Calu3 (cell line): ENCODE data around the gene HJV. TPM values are rescaled to one million over a fixed set of nuclear protein-coding genes. Genes with fewer than 3 reads are reported as not detected.

Source experiments
- BruUV-seq: library from RNA; stranded (reverse); fragments of 400-500 nt; replicated peaks from 2 replicates; lab custom pipeline; 2021; lab: Mats Ljungman, UMichigan
- CTCF ChIA-PET: fragments of 300-600 bp; sonication (Branson Sonifier 250); formaldehyde crosslinking; loops from one replicate; lab custom pipeline; 2022; ENCODE audit warnings: antibody characterized with exemption; lab: Charles Lee
- DNase-seq: peaks from one replicate; pipeline ENCODE4 v3.0.0; 2022
- H3K27ac Mint-ChIP-seq: one replicate; pipeline ENCODE4 v1.8.0; 2022; ENCODE audit warnings: mixed read lengths; ENCODE audit not compliant: unreplicated experiment
- H3K27me3 Mint-ChIP-seq: one replicate; pipeline ENCODE4 v1.8.0; 2022; ENCODE audit warnings: mixed read lengths; ENCODE audit not compliant: unreplicated experiment
- H3K36me3 Mint-ChIP-seq: one replicate; pipeline ENCODE4 v1.8.0; 2022; ENCODE audit warnings: mild to moderate bottlenecking, moderate library complexity, mixed read lengths; ENCODE audit not compliant: insufficient read depth, unreplicated experiment
- H3K4me1 Mint-ChIP-seq: one replicate; pipeline ENCODE4 v1.8.0; 2022; ENCODE audit warnings: mild to moderate bottlenecking, low read depth, mixed read lengths; ENCODE audit not compliant: unreplicated experiment
- H3K4me3 Mint-ChIP-seq: one replicate; pipeline ENCODE4 v1.8.0; 2022; ENCODE audit warnings: mild to moderate bottlenecking, low read depth, moderate library complexity, mixed read lengths; ENCODE audit not compliant: unreplicated experiment
- H3K9me3 Mint-ChIP-seq: one replicate; pipeline ENCODE4 v1.8.0; 2022; ENCODE audit warnings: low read depth, mixed read lengths; ENCODE audit not compliant: unreplicated experiment
- CTCF ChIP-seq: fragments of 200-600 bp; IDR thresholded peaks from one replicate; pipeline ENCODE4 v1.8.0; 2022; ENCODE audit warnings: antibody characterized with exemption; ENCODE audit not compliant: unreplicated experiment
- intact Hi-C: fragments of 100-400 bp; cut with micrococcal nuclease; formaldehyde crosslinking; loops from one replicate; pipeline ENCODE4 v1.10.0; 2022; ENCODE audit not compliant: unreplicated experiment
- total RNA-seq: library from RNA; stranded (reverse); gene quantifications from 2 replicates; pipeline ENCODE4 v1.2.3, GENCODE V29; 2022

HJV gene
- total RNA-seq, 1 experiment from 2014 or later, result not detected

GRCh38 chr1:146036965-146037646 is 15.6 kb upstream of the HJV start:
- CTCF ChIA-PET, result interaction anchor here (1.0 to 2.6 kb wide), 6 partner anchors 10 to 145 kb away, joined by 3 to 12 read pairs (median 4); partner anchors contain the start of gene RBM8A

DNA sequence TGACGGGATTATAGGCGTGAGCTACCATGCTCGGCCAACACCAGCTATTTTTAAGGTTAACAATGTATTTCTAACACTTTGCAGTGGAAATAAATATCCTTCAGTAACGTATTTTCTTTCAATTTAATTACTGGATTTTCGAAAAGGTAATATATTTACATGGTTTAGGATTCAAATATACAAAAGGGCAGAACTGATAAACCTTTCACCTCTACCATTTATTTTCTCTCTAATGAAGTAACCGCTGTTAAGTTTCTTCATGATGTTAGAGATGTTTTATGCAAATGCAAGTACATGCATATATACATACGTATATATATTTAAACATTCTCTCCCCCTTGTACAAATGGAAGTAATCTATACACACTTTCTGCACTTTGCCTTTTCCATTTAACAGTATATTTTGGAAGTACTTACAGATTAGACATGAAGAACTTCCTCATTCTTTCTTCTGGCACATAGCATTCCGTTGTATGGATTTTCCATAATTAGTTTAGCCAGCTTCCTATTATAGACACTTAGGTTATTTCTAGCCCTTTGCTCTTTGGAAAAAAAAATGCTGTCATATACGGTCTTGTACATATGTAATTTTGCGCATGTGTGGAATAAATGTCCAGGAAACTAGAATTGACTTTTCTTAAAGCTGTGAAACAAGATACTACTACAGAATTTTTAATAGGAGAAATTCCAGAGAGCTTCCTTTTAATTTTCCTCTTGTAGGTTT is 14.9 kb upstream of the HJV start:
- intact Hi-C loops, result no loop called here
- Mint-ChIP-seq H3K27me3 (peaks cover 11% of the 10 kb centered on the region), H3K36me3 (peaks cover 50% of the 10 kb centered on the region), H3K4me3 (peak overlapping the region; percentile 89), H3K4me1 (peaks cover 31% of the 10 kb centered on the region), H3K27ac (peak overlapping the region; percentile 98), H3K9me3 (no peaks in the 10 kb centered on the region)
- TF ChIP-seq CTCF, result no peak
- CTCF ChIA-PET, result interaction anchor here (1.0 to 2.6 kb wide), 7 partner anchors 16 to 191 kb away, joined by 3 to 12 read pairs (median 4); partner anchors contain the start of genes LIX1L, NUDT17 and RBM8A
- no peak for DNase-seq
- BruUV-seq, result no TSS peak

More at GRCh38 chr1:146036965-146037646, 15.6 kb upstream of the HJV start:
- Mint-ChIP-seq H3K4me3 (peak overlapping the region; percentile 89), H3K9me3 (no peaks in the 10 kb centered on the region), H3K4me1 (peaks cover 31% of the 10 kb centered on the region), H3K36me3 (peaks cover 50% of the 10 kb centered on the region), H3K27ac (peak overlapping the region; percentile 98), H3K27me3 (peaks cover 11% of the 10 kb centered on the region)
- peak; percentile 86 for DNase-seq
- intact Hi-C loops, result no loop called here
- no TSS peak for BruUV-seq
- TF ChIP-seq CTCF, result no peak

DNA sequence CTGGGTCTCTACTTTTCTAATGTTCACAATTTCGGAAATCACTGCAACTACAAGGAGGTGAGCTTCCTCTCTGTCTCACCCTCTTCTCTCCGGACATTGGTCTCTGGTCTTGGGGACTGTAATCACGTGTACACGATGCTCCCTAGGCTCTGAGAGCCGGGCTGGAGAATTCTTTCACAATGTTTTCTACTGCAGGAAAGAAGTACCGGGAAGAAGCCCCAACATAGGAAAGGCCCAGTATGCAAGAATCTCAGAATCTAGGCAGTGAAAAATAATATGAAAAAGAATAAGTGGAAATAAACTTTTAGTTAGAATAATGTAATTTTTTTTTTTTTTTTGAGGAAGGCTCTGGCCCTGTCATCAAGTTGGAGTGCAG is 13.5 kb upstream of the HJV start:
- peaks cover 50% of the 10 kb centered on the region for H3K36me3 Mint-ChIP-seq
- H3K4me3 Mint-ChIP-seq, result peak overlapping the region; percentile 89
- H3K9me3 Mint-ChIP-seq, result no peaks in the 10 kb centered on the region
- H3K27ac Mint-ChIP-seq, result peak overlapping the region; percentile 98
- intact Hi-C loops, result no loop called here
- BruUV-seq, result no TSS peak
- CTCF ChIA-PET, result interaction anchor here (0.6 to 1.4 kb wide), 3 partner anchors 45 to 77 kb away, joined by 3 to 4 read pairs (median 3); partner anchors contain the start of genes ANKRD34A, LIX1L and POLR3GL
- TF ChIP-seq CTCF, result no peak
- H3K27me3 Mint-ChIP-seq, result peaks cover 11% of the 10 kb centered on the region
- peak; percentile 20 for DNase-seq
- H3K4me1 Mint-ChIP-seq, result peaks cover 31% of the 10 kb centered on the region

DNA sequence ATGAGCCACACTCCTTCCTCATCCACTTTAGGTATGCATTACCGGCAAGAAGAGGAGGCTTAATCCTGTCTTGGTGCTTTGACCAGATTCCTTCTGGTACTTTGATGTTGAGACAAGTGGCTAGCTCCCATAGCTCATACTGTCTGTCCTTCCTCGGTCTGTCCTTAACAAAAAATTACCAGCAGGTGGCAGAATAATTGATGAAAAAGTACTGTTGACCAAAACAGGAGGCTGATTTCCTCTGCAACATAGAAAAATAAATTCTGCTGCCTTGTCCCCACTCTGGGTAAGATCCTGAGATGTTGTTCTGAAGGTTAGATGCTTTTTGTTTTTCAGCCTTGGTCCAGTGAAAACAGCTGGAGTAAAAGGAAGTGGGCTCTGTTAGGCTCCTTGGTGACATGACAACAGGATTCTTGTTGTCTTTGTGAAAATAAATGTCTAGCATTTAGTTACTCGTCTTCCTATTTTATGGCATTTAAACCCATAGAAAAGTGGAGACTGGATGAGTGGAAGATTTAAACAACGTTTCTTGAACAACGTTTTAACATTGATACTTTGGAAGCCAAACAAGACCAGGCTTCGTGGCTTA is 11.2 kb upstream of the HJV start:
- H3K27ac Mint-ChIP-seq, result no peak overlapping the region
- CTCF ChIA-PET, result interaction anchor here (0.6 to 1.5 kb wide), 6 partner anchors 14 to 174 kb away, joined by 3 to 7 read pairs (median 4); partner anchors contain the start of gene PIAS3
- TF ChIP-seq CTCF, result peak; percentile 53
- H3K27me3 Mint-ChIP-seq, result no peaks in the 10 kb centered on the region
- BruUV-seq, result no TSS peak
- H3K36me3 Mint-ChIP-seq, result peaks cover 31% of the 10 kb centered on the region
- intact Hi-C loops, result no loop called here
- peak; percentile 48 for DNase-seq
- H3K4me3 Mint-ChIP-seq, result no peak overlapping the region
- no peaks in the 10 kb centered on the region for H3K9me3 Mint-ChIP-seq
- H3K4me1 Mint-ChIP-seq, result peaks cover 29% of the 10 kb centered on the region
